ENCODE data around the gene SPRYD3.

GRCh38 chr12:53096089-53096741, 17.0 kb upstream of the SPRYD3 start:
- TF ChIP-seq ZNF174 (tag by site-specific recombination; IDR thresholded peaks at IDR 0.05), result no peak
- TF ChIP-seq ZNF629 (tag by site-specific recombination; IDR thresholded peaks at IDR 0.05), result no peak
- no peak for TF ChIP-seq ZNF132 (tag by site-specific recombination; IDR thresholded peaks at IDR 0.05; ENCODE audit: borderline replicate concordance)
- no peak for TF ChIP-seq KLF10 (tag by site-specific recombination; IDR thresholded peaks at IDR 0.05)
- no peak for TF ChIP-seq ZNF544 (tag by site-specific recombination; IDR thresholded peaks at IDR 0.05)
- no peak for TF ChIP-seq GFI1B (tag by site-specific recombination; IDR thresholded peaks at IDR 0.05)
- TF ChIP-seq, protein P1, sequence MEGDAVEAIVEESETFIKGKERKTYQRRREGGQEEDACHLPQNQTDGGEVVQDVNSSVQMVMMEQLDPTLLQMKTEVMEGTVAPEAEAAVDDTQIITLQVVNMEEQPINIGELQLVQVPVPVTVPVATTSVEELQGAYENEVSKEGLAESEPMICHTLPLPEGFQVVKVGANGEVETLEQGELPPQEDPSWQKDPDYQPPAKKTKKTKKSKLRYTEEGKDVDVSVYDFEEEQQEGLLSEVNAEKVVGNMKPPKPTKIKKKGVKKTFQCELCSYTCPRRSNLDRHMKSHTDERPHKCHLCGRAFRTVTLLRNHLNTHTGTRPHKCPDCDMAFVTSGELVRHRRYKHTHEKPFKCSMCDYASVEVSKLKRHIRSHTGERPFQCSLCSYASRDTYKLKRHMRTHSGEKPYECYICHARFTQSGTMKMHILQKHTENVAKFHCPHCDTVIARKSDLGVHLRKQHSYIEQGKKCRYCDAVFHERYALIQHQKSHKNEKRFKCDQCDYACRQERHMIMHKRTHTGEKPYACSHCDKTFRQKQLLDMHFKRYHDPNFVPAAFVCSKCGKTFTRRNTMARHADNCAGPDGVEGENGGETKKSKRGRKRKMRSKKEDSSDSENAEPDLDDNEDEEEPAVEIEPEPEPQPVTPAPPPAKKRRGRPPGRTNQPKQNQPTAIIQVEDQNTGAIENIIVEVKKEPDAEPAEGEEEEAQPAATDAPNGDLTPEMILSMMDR (tag by site-specific recombination; IDR thresholded peaks at IDR 0.05), result no peak
- TF ChIP-seq ZNF549 (tag by site-specific recombination; IDR thresholded peaks at IDR 0.05), result no peak
- TF ChIP-seq ZNF501 (tag by site-specific recombination; IDR thresholded peaks at IDR 0.05), result no peak
- TF ChIP-seq PRDM1 (tag by site-specific recombination; IDR thresholded peaks at IDR 0.05), result no peak
- no peak for TF ChIP-seq ZFP37 (tag by site-specific recombination; IDR thresholded peaks at IDR 0.05)
- TF ChIP-seq ZNF184 (tag by site-specific recombination; IDR thresholded peaks at IDR 0.05), result no peak
- TF ChIP-seq, protein P2, sequence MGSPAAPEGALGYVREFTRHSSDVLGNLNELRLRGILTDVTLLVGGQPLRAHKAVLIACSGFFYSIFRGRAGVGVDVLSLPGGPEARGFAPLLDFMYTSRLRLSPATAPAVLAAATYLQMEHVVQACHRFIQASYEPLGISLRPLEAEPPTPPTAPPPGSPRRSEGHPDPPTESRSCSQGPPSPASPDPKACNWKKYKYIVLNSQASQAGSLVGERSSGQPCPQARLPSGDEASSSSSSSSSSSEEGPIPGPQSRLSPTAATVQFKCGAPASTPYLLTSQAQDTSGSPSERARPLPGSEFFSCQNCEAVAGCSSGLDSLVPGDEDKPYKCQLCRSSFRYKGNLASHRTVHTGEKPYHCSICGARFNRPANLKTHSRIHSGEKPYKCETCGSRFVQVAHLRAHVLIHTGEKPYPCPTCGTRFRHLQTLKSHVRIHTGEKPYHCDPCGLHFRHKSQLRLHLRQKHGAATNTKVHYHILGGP (tag by site-specific recombination; IDR thresholded peaks at IDR 0.05), result no peak
